ENCODE measurements around the gene MCF2L2.
"Not testable (repeated sequence)": the region's sequence is repeated elsewhere in the genome, so short reads cannot be mapped to it uniquely, and the experiment has no call there.

MCF2L2 gene

DNA sequence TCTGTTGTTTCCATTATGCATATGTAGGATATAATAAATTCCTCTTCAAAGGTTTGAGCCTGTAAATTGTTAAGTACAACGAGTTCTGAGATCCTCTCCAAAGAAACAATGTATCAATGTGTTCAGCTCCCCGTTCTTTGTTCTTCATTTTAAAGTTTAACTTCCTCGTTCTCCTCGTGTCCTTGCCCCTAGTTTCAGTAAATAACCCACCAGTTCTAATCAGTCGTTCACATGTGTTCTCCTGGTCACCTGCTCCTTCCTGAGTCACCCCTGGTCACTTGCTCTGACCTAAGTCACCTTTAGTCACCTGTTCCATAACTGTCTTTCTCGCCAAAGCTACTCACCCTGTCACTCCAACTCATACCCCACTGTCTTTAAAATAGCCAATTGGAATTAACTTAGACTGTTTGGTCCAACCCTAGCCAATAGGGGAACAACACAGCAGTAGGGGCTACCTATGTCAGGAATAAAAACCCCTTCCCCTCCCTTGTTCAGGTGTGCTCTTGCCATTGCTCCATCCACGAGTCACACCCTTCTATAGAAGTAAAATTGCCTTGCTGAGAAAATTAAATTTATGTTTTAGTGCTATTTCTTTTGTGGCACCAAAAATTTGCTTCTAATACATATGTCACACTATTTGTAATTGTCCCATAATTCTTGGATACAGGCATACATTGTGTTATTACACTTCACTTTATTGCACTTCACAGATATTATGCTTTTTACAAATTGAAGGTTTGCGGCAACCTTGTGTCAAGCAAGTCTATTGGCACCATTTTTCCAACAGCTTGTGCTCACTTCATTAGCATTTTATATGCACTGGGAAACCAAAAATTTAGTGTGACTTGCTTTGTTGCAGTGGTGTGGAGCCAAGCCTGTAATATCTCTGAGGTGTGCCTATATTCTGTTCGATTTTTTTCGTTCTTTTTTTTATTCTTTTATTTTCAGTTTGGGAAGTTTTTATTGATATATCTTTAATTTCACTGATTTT is 15.3 kb upstream of the MCF2L2 start:
- no peak for FAIRE-seq
- no peak for DNase-seq (ENCODE audit: insufficient read length, low spot score)

DNA sequence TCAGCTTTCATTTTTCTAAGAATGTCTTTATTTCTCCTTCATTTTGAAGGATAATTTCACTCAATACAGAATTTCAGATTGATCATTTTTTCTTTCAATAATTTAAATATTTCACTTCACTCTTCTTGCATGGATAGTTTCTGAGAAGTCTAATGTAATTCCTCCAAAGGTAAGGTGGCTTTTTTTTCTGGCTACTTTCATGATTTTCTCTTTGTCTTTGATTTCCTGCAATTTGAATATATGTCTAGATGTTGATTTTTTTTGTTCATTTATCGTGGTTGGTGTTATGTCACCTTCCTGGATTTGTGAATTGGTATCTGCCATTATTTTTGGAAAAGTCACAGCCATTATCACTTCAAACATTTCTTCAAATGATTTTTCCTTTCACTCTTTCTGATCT is 14.6 kb upstream of the MCF2L2 start:
- no peak for DNase-seq (ENCODE audit: insufficient read length, low spot score)
- no peak for FAIRE-seq

DNA sequence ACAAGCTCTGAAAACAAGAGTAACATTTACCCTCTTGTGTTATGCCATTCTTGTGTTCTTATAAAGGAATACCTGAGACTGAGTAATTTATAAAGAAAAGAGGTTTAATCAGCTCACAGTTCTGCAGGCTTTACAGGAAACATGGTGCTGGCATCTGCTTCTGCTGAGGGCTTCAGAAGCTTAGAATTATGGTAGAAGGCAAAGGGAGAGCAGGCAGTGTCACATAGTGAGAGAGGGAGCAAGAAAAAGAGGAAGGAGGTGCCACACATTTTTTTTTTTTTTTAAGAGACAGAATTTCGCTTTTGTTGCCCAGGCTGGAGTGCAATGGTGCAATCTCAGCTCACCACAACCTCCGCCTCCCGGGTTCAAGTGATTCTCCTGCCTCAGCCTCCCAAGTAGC is 12.1 kb upstream of the MCF2L2 start:
- FAIRE-seq; DNase-seq (ENCODE audit: insufficient read length, low spot score): not testable (repeated sequence)

DNA sequence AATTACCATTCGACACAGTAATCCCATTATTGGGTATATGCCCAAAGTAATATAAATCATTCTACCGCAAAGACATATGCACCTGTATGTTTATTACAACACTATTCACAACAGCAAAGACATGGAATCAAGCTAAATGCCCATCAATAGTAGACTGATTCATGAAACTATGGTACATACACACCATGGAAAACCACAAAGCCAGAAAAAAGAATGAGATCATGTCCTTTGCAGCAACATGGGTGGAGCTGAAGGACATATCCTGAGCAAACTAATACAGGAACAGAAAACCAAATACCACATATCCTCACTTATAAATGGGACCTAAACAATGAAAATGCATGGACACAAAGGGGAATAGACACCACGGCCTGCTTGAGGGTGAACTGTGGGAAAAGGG is 11.1 kb upstream of the MCF2L2 start:
- FAIRE-seq (no peak), DNase-seq (ENCODE audit: insufficient read length, low spot score) (no peak)

DNA sequence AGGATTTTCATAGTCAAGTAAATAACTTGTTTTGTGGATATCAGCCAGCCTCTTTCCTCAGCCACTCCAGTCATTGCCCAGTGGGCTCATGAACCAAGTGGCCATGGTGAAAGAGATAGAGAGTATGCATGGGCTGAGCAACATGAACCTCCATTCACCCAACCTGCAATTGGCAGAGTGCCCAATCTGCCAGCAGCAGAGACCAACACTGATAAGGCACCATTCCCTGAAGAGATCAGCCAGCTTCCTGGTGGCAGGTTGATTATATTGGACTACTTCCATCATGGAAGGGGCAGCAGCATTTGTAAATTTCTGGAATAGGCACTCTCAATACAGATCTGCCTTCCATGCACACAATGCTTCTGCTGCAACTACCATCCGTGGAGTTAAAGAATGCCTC is 10.3 kb upstream of the MCF2L2 start:
- no peak for DNase-seq (ENCODE audit: insufficient read length, low spot score)
- no peak for FAIRE-seq

DNA sequence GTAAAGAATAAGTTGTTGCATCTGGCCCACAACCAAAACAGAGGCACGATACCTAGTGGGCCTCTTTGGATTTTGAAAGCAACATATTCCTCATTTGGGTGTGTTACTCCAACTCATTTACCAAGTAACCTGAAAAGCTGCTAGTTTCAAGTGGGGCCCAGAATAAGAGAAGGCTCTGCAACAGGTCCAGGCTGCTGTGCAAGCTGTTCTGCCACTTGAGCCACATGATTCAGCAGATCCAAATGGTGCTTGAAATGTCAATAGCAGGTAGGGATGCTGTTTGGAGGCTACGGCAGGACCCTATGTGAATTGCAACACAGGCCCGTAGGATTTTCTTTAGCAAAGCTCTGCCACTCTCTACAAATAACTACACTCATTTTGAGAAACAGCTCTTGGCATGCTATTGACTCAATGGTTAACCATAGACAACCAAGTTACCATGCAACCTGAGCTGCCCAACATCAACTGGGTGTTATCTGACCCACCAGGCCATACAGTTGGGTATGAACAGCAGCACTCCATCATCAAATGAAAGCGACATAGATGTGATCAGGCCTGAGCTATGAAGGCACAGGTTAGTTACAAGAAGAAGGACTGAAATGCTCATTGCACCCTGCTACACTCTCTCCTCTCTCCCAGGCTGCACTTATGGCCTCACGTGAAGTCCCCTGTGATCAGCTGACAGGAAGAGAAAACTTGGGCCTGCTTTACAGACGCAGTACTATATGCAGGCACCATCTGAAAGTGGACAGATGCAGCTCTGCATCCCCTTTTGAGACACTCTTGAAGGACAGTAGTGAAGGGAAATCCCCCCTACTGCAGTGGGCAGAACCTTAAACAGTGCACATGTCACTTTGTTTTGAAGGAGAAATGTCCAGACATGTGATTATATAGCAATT is 9.5 kb upstream of the MCF2L2 start:
- FAIRE-seq (no peak), DNase-seq (ENCODE audit: insufficient read length, low spot score) (no peak)

DNA sequence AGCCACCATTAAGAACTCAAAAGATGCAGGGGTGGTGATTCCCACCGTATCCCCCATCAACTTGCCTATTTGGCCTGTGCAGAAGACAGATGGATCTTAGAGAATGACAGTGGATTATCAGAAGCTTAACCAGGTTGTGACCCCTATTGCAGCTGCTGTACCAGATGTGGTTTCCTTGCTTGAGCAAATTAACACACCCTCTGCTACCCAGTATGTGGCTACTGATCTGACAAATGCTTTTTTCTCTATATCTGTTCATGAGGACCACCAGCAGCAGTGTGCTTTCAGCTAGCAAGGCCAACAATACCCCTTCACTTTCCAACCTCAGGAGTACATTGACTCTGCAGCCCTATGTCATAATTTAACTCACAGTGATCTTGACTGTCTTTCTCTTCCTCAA is 8.6 kb upstream of the MCF2L2 start:
- no peak for FAIRE-seq
- no peak for DNase-seq (ENCODE audit: insufficient read length, low spot score)

DNA sequence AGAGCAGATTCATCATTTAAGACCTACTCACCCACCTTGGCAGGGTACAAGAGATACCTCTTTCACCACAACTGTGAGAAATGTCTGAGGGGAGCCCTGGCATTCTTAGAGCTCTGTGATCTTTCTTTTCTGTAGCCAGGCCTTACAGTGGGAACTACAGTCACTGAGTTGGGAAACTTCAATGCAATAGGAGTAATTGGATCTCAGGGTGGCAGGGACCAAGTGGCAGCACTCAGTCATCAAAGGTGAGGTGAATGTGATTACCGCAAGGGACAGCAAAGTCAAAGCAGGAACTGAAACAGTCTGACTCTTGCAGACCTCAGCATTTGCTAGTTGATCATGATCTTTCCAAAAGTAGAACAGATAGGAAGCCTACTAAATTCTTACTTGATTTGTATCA is 7.2 kb upstream of the MCF2L2 start:
- no peak for DNase-seq (ENCODE audit: insufficient read length, low spot score)

DNA sequence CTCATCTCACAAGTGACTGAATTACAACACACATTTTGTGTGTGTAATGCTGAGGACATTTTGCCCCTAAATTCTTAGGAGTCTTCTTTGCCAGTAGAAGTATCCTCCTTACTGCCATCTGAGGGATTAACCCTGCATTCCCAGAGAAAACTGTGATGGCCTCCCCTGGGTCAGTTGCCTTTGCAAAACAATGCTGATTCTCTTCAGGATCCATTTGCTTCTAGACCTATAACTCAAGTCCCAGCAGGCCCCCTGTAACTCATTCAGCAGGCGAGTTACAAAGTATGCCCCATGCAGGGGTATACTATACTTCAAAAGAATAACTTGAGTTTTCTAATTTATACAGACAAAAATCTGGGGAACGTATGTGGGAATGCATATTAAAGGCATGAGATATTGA is 6.6 kb upstream of the MCF2L2 start:
- FAIRE-seq = no peak
- no peak for DNase-seq (ENCODE audit: insufficient read length, low spot score)

More for the DNA sequence above, 7.2 kb upstream of the MCF2L2 start:
- FAIRE-seq = no peak

DNA sequence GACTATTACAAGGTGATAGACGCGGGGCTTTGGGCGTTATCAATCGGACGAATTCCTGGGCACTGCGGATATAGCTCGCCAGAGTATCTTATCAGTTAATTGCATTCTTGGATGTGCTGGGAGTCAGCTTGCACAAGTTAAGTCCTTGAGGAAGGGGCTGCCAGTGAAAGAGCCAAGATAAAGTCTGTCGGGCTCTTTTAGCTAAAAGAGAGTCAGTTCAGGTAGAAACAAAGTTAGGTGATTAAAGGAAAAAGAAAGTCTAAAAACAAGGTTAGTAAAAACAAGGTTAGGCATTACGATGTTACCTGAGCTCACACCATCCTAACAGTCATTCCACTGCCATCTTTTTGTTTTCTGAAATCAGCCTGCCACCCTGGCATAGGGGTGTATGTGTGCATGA is 6.1 kb upstream of the MCF2L2 start:
- no peak for DNase-seq (ENCODE audit: insufficient read length, low spot score)
- no peak for FAIRE-seq

DNA sequence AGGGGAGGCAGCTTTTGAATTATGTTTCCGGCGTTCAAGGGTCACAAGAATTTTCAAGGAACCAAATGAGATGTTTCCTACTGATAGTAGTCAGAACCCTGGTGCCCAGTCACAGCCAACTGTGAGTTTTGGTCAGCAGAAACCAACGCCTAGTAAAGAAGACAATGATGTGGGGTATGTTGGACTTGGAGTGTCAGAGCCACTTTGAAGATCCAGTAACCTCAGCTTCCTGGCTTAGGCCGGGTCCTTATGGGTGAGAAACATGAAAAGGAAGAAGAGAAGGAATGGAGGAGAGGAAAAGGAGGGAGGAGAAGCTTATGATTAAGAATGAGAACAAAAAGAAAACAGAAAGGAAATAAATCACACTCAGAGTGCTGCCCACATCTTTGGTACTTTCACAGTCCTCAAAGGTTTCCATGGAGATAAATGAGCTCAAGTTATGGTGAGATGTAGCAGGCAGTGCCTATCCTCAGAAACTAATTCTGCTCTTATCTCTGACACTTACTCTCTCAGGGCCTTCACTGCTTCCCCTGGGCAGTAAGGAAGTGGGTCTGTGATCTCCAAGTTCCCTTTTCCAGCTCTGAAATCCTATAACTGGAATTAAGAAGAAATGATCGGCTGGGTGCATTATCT is 2.0 kb upstream of the MCF2L2 start:
- FAIRE-seq (no peak), DNase-seq (ENCODE audit: insufficient read length, low spot score) (no peak)

DNA sequence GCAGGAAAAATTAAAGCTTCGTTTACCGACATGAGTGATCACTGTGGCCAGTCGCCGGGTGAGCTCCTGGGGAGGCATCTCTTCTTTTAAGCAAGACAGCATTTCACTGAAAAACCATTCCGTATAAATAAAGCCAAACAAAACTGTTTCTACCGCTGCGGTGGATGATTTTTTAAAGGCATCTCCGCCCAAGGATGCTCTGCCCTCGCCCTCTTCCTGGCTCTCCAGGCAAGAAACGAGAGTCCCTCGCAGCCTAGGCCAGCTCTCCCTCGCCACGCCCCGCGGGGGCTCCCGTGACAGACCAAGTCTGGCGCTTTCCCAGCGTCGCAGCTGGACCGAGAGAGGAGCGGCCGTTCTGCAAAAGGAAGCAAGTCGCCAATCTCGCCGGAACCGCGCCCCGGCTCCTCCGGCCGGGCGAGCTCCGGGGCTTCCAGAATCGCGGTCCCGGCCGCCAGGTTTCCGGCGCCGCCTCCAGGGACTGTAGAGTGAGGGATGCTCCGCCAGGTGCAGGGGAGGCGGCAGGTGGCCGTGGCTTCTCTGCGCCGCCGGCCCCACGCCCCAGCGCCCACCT is 458 bp downstream of the MCF2L2 start:
- FAIRE-seq (no peak), DNase-seq (ENCODE audit: insufficient read length, low spot score) (peak; percentile 55)

DNA sequence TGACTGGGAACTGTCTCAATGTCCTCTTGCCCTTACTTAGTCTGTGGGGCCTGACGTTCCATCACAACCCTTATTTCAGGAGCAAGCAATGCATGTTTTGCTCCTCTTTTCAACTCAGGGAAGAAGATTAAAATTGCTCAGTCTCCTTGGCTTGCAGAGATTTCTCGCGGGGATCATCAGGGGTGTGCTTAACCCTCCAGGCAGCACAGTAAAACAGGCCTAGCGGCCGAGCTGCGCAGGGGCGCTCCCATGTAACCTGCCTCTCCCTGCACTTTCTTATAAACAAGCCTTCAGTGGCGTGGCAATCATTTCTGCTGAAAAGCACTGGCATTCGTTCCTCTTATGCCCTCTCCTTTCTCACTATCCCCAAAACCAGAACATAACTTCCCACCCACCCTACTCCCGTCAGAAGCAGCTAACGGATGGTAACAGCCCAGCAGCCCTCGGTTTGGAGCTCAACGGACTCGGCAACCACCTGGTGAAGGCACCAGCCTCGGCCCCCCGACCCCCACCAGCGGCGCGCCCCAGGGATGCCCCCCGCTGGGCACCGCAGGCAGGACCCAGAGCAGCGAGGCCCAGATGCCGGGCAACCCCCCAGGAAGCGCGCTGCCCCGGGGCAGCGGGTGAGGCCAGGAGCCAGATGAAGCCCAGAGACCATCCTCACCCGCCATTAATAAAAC is 1.1 kb downstream of the MCF2L2 start:
- no peak for FAIRE-seq
- no peak for DNase-seq (ENCODE audit: insufficient read length, low spot score)

DNA sequence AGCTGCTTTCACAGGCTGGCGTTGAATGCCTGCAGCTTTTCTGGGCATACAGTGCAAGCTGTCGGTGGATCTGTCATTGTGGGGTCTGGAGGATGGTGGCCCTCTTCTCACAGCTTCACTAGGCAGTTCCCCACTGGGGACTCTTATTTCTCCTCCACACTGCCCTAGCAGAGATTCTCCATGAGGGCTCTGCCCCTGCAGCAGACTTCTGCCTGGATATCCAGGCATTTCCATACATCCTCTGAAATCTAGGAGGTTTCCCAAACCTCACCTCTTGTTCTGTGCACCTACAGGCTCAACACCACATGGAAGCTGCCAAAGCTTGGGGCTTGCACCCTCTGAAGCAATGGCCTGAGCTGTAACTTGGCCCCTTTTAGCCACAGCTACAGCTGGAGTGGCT is 9.6 kb downstream of the MCF2L2 start:
- not testable (repeated sequence) for FAIRE-seq; DNase-seq (ENCODE audit: insufficient read length, low spot score)

DNA sequence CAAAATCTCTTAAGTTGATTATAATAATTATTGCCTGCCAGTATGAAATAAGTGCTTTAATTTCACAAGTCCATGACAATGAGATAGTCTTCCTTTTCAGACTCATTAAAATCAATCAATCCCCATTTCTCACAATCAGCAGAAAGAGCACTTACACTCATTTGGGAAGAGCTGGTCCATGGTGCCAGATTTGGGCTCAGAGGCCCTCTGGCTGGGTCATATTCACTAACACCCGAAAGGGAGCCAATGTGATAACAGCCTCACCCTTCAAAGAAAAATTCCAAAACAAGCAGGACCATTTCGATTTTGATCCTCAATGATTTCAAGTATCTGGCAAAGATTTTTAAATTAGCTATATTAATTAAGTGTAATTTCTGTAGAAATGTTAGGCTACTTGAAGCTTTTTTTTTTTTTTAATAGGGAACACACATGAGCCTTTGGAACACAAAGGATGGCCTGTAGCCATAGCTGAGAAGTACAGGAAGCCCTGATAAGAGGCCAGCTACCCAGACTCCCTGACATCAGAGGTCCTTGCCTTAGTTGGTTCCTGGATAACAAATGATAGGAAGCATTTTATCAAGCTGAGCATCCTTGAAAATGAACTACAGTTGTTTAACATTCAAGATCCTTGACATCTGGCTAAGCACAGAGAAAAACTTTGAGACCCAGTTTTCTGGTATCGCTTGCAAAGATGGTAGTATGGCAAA is 17.1 kb downstream of the MCF2L2 start:
- FAIRE-seq = no peak
- DNase-seq (ENCODE audit: insufficient read length, low spot score) = no peak

DNA sequence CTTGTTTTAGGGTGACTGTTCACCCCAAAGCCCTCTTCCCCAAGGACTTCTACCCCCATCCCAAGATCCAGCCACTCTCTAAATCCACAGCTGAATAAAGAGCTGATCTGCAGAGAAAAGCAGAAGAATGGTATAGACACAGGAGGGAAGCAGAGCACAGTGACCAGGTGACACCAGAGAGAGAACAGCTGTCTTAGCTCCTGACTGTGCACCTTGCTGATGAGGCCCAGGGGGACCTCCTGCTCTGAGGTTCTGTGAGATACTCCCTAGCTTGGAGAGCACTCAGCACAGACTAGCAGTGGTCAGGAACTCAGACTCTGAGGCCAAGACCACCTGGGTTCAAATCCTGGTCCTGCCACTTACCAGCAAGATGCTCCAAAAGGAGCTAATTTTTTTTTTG is 17.7 kb downstream of the MCF2L2 start:
- no peak for FAIRE-seq
- DNase-seq (ENCODE audit: insufficient read length, low spot score) = no peak

DNA sequence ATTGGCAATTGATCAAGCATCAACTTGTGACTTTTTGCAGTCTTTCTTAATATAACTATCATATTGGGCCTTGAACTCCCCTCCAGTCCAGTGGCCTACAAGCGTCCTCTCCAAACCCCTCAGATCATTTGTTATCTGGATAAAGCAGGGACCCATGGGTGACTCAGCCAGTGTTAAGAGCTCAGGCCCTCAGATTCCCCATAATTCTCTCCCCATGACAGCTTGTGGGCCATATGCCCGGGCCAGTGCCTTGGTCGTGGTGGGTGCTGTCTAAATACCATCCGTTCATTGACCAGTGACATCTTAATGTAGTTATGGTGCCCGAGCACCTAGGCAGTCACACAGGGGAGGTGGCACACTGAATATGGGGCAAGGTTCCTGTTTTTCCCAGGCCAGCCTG is 18.1 kb downstream of the MCF2L2 start:
- FAIRE-seq = no peak
- peak; percentile 48 for DNase-seq (ENCODE audit: insufficient read length, low spot score)

DNA sequence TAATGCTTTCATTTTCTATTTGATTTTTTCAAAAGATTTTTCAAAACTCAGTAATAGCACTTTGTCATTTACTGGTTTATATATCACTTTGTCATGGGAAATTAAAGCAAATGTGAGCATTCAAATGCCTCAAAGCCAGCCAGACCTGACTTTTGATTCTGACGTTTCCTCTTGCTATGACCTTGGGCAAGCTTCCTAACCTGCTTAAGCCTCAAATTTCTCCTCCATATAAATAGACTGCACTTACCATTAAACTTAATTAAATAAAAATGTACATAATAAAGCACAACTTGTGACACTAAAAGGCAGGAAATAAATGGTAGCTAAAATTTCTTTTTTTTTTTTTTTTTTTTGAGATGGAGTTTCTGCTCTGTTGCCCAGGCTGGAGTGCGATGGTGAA is 19.2 kb downstream of the MCF2L2 start:
- FAIRE-seq = no peak
- DNase-seq (ENCODE audit: insufficient read length, low spot score) = no peak

DNA sequence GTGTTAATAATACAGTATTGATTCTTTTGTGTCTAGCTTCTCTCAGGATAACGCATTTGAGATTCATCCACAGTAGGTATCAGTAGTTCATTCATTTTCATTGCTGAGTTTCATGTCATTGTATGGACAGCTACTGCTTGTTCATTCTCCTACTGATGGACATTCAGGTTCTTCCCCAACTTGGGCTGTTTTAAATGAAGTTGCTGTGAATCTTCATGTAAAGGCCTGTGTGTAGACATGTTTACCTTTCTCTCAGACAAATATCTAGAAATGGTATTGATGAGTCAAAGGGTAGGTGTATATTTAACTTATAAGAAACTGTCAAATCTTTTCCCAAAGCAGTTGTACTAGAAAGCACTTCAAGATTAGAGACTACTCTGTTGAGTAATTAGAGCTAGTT is 26.7 kb downstream of the MCF2L2 start:
- no peak for FAIRE-seq

DNA sequence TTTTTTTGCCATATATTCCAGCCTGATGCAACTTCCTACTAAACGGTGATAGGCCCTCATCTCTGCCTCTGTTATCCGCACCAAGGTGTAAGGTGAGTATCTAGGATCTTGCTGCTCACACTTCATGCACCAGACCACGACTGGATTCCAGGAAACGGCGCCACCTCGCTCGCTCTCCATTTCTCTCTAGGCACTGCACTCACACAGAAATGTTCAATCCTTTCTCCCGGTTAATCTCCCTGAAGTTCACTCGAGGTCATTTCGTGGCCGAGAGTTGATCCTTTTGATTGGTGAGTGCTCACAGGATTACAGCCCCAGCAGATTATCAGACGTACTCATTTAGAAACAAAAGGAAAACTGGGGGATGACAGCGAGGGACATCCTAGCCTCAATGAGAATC is 28.1 kb downstream of the MCF2L2 start:
- DNase-seq (ENCODE audit: insufficient read length, low spot score) (no peak), FAIRE-seq (no peak)

More for the DNA sequence above, 26.7 kb downstream of the MCF2L2 start:
- no peak for DNase-seq (ENCODE audit: insufficient read length, low spot score)
